ENCODE data around the gene NGF. TPM values are rescaled to one million over a fixed set of nuclear protein-coding genes. Genes with fewer than 3 reads are reported as not detected.
A peak's percentile ranks its signal among the peaks of the same experiment; 100 is the strongest.

Gene NGF
- total RNA-seq, 1 donor from 2014 or later: 2.7 TPM

DNA sequence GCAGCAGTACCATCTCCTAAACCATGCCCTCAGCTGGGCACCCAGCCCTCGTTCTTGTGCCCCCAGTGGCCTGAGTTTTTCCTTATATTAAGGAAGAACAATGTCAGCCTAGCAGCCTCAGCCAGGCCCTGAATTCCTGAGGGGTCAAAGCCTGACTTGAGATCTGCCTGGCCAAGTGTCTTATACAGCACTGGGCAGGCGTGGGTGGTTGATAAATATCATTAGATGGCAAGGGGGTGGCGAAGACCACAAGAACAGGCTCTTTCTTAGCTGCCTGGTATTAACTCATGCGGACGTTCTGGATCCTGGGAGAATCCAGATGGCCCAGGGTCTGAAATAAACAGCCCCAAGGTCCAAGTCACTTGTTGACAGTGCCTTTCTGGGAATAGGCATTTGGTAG is 18.3 kb downstream of the NGF start:
- TF ChIP-seq CTCF (conservative IDR thresholded peaks at IDR 0.05; ENCODE audit: low read depth, low read length): no peak
- DNase-seq (ENCODE audit: low read depth): no peak
- no peak overlapping the region for H3K4me3 ChIP-seq (ENCODE audit: low read depth, low read length)

DNA sequence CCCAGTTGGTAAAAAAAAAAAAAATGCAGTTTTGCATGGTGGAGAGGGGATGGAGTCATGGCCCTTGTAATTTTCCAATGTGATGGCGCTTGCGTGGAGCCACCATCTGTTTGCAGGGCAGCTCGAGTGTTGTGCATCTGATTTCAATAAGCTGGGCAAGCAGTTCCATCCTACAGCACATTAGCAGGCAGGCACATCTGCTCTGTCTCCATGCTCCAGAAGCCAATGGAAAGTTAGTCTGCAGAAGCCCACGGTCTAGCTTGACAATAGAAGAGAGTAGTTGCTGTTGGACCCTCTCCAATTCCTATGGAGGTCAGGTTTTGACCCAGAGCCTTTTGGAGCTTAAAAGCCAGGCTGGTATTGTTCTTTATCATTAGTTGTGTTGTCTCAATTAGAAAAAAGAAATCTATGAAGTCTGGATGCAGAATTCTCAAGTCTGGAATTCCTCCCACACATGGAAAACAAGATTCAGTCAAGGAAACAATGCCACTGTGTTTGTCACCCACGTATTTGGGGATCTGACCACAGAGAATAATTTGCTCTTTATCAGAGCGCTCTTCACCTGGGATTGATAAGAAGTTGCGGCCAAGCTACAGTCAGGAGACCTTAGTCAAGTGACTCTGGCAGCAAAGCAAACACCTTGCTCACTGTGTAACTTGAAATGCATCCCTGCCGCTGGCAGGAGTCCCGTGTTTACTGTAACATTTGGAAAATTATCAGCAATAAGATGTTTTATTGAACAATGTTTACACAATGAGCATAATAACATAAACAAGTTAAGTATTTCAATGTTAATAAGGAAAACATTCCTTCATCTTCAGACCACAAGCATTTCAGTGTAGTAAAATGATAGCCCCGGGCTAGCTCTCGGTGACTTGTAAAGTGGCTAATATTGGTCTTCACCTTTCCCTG is 20.7 kb downstream of the NGF start:
- no peak for TF ChIP-seq CTCF (conservative IDR thresholded peaks at IDR 0.05; ENCODE audit: low read depth, low read length)
- DNase-seq (ENCODE audit: low read depth): no peak
- no peak overlapping the region for H3K4me3 ChIP-seq (ENCODE audit: low read depth, low read length)

GRCh38 chr1:115314765-115315164 is 23.3 kb downstream of the NGF start:
- TF ChIP-seq CTCF (conservative IDR thresholded peaks at IDR 0.05; ENCODE audit: low read depth, low read length): no peak
- peak; percentile 47 for DNase-seq (ENCODE audit: low read depth)
- H3K4me3 ChIP-seq (ENCODE audit: low read depth, low read length): no peak overlapping the region

GRCh38 chr1:115314092-115314491 is 24.0 kb downstream of the NGF start:
- TF ChIP-seq CTCF (conservative IDR thresholded peaks at IDR 0.05; ENCODE audit: low read depth, low read length): no peak

GRCh38 chr1:115313182-115313581 is 24.9 kb downstream of the NGF start:
- no peak overlapping the region for H3K4me3 ChIP-seq (ENCODE audit: low read depth, low read length)
- no peak for DNase-seq (ENCODE audit: low read depth)
- no peak for TF ChIP-seq CTCF (conservative IDR thresholded peaks at IDR 0.05; ENCODE audit: low read depth, low read length)

More at GRCh38 chr1:115314092-115314491, 24.0 kb downstream of the NGF start:
- H3K4me3 ChIP-seq (ENCODE audit: low read depth, low read length): no peak overlapping the region
- DNase-seq (ENCODE audit: low read depth): no peak

DNA sequence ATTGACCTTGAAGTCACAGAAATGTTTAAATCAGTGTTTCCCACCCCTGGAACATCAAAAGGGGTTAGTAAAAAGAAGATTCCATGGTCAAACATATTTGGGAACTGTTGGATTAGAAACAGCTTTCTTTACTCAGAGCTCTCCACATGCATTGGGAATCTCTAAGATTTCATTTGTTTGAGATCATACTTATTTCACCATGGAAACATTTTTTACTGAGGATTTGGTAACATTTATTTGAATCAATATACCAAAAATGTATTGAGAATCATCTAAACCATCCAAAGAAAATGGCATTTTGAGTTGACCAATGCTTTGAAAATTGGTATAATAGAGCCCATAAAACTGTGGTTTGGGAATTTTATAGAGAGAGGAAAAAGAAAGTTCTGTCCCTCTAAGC is 25.3 kb downstream of the NGF start:
- no peak overlapping the region for H3K4me3 ChIP-seq (ENCODE audit: low read depth, low read length)
- TF ChIP-seq CTCF (conservative IDR thresholded peaks at IDR 0.05; ENCODE audit: low read depth, low read length): no peak
- DNase-seq (ENCODE audit: low read depth): no peak
